ENCODE results near the gene NF2. TPM values are rescaled to one million over a fixed set of nuclear protein-coding genes. Genes with fewer than 3 reads are reported as not detected.

The NF2 gene
- total and polyA plus RNA-seq, 7 donors, result 12.8 to 59.7 (median 43.2) TPM

DNA sequence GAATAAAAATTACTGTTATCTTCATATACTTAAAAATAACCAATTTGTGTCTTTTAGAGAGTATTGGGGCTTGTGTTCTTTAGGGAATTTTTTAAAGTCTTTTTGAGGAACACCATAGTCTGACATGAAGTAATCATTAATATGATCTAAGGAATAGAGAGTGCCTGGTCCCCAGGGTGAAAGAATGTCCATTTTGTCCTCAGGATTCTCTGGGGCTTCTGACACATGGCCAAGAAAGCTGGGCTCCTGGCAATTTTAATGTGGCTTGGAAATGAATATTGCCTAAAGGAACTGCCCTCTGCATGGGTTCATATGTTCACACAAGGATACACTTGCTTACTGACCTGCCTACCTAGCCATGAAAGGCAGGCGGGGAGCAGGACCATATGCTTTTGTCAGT, 33.7 kb downstream of the NF2 start:
- H3K27me3 ChIP-seq (ENCODE audit: insufficient read depth in 3 of 3, low read length in 2 of 3), result no peaks in the 10 kb centered on the region
- ATAC-seq, result no peak
- WGBS, 3 donors, result 94 to 100% (median 97%) methylated on average over 1 of the region's 1 CpG
- no peaks in the 10 kb centered on the region for H3K4me1 ChIP-seq
- H3K9me3 ChIP-seq, result no peaks in the 10 kb centered on the region
- peaks cover 0 to 35% of the 10 kb centered on the region in 2 donors for H3K36me3 ChIP-seq (ENCODE audit: insufficient read depth in 1 of 2, low read depth in 1 of 2)
- intact Hi-C loops (cut with DNase I), result loop anchor here (5.0 to 10.0 kb wide), 2 partner anchors 378 to 450 kb away; no protein-coding TSS in a partner anchor
- no peak for DNase-seq
- no peak overlapping the region for H3K4me3 ChIP-seq
- TF ChIP-seq, protein P1, sequence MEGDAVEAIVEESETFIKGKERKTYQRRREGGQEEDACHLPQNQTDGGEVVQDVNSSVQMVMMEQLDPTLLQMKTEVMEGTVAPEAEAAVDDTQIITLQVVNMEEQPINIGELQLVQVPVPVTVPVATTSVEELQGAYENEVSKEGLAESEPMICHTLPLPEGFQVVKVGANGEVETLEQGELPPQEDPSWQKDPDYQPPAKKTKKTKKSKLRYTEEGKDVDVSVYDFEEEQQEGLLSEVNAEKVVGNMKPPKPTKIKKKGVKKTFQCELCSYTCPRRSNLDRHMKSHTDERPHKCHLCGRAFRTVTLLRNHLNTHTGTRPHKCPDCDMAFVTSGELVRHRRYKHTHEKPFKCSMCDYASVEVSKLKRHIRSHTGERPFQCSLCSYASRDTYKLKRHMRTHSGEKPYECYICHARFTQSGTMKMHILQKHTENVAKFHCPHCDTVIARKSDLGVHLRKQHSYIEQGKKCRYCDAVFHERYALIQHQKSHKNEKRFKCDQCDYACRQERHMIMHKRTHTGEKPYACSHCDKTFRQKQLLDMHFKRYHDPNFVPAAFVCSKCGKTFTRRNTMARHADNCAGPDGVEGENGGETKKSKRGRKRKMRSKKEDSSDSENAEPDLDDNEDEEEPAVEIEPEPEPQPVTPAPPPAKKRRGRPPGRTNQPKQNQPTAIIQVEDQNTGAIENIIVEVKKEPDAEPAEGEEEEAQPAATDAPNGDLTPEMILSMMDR (IDR thresholded peaks at IDR 0.05), result no peak
- H3K27ac ChIP-seq, result no peak overlapping the region

- TF ChIP-seq, protein P1 (IDR thresholded peaks at IDR 0.05), result no peak
- WGBS, 3 donors, result 95 to 97% (median 96%) methylated on average over 1 of the region's 1 CpG
- DNase-seq (no peak), ATAC-seq (no peak)
- H3K4me3 ChIP-seq, result no peak overlapping the region
- no peaks in the 10 kb centered on the region for H3K9me3 ChIP-seq
- intact Hi-C loops (cut with DNase I), result loop anchor here (5.0 to 10.0 kb wide), 2 partner anchors 376 to 449 kb away; no protein-coding TSS in a partner anchor
- no peak overlapping the region for H3K27ac ChIP-seq
- no peaks in the 10 kb centered on the region for H3K4me1 ChIP-seq
- peaks cover 0 to 45% of the 10 kb centered on the region in 2 donors for H3K36me3 ChIP-seq (ENCODE audit: insufficient read depth in 1 of 2, low read depth in 1 of 2)
- H3K27me3 ChIP-seq (ENCODE audit: insufficient read depth in 3 of 3, low read length in 2 of 3), result no peaks in the 10 kb centered on the region
These were observed 35.2 kb downstream of the NF2 start for GRCh38 chr22:29638678-29639077.

GRCh38 chr22:29639096-29639495, 35.7 kb downstream of the NF2 start:
- no peaks in the 10 kb centered on the region for H3K27me3 ChIP-seq (ENCODE audit: insufficient read depth in 3 of 3, low read length in 2 of 3)
- no peak overlapping the region for H3K27ac ChIP-seq
- ATAC-seq, result no peak
- no peaks in the 10 kb centered on the region for H3K4me1 ChIP-seq
- no peak for DNase-seq
- no peak overlapping the region for H3K4me3 ChIP-seq
- H3K9me3 ChIP-seq, result no peaks in the 10 kb centered on the region
- TF ChIP-seq, protein P1 (IDR thresholded peaks at IDR 0.05), result no peak
- H3K36me3 ChIP-seq (ENCODE audit: insufficient read depth in 1 of 2, low read depth in 1 of 2), result peaks cover 0 to 45% of the 10 kb centered on the region in 2 donors
- intact Hi-C loops (cut with DNase I), result loop anchor here (5.0 to 10.0 kb wide), 2 partner anchors 376 to 448 kb away; no protein-coding TSS in a partner anchor

- H3K4me1 ChIP-seq, result no peaks in the 10 kb centered on the region
- DNase-seq (no peak), ATAC-seq (no peak)
- TF ChIP-seq, protein P1 (IDR thresholded peaks at IDR 0.05), result no peak
- no peak overlapping the region for H3K4me3 ChIP-seq
- H3K9me3 ChIP-seq, result no peaks in the 10 kb centered on the region
- H3K36me3 ChIP-seq (ENCODE audit: insufficient read depth in 1 of 2, low read depth in 1 of 2), result peaks cover 0 to 53% of the 10 kb centered on the region in 2 donors
- no peaks in the 10 kb centered on the region for H3K27me3 ChIP-seq (ENCODE audit: insufficient read depth in 3 of 3, low read length in 2 of 3)
- no peak overlapping the region for H3K27ac ChIP-seq
- WGBS, 3 donors, result 67 to 74% (median 72%) methylated on average over 8 of the region's 8 CpGs
- intact Hi-C loops (cut with DNase I), result no loop called here
These were observed 37.7 kb downstream of the NF2 start for GRCh38 chr22:29641042-29641699.

Data from psoas muscle (tissue), 8 donors.